AG09309 (cell line): Measurements from ENCODE around the gene IL20RA.

Source experiments
- DNase-seq: peaks from one replicate; pipeline ENCODE4 v3.0.0-alpha.2; 2010; ENCODE audit warnings: low read depth
- H3K4me3 ChIP-seq: 2 replicates; pipeline ENCODE4 v1.5.1; 2011; ENCODE audit warnings: mild to moderate bottlenecking, low read depth, low read length, moderate library complexity; ENCODE audit not compliant: control insufficient read depth
- CTCF ChIP-seq: IDR thresholded peaks from 2 replicates; pipeline ENCODE4 v1.5.1; 2011; ENCODE audit warnings: mild to moderate bottlenecking, low read depth, low read length, inconsistent platforms; ENCODE audit not compliant: insufficient read depth, control insufficient read depth; ENCODE audit errors: missing control alignments

IL20RA gene

GRCh38 chr6:136971609-136972008 is 73.2 kb downstream of the IL20RA start:
- no peak overlapping the region for H3K4me3 ChIP-seq
- TF ChIP-seq CTCF, result no peak
- DNase-seq, result no peak

GRCh38 chr6:136969930-136970329 is 74.8 kb downstream of the IL20RA start:
- TF ChIP-seq CTCF, result no peak
- H3K4me3 ChIP-seq, result no peak overlapping the region
- DNase-seq, result no peak

GRCh38 chr6:136969433-136969832 is 75.3 kb downstream of the IL20RA start:
- no peak overlapping the region for H3K4me3 ChIP-seq
- no peak for TF ChIP-seq CTCF
- no peak for DNase-seq

GRCh38 chr6:136968837-136969236 is 75.9 kb downstream of the IL20RA start:
- no peak overlapping the region for H3K4me3 ChIP-seq
- DNase-seq, result no peak
- TF ChIP-seq CTCF, result no peak

GRCh38 chr6:136967876-136968752 is 76.7 kb downstream of the IL20RA start:
- DNase-seq, result peak; percentile 31
- TF ChIP-seq CTCF, result peak; percentile 63
- H3K4me3 ChIP-seq, result no peak overlapping the region

GRCh38 chr6:136964398-136964797 is 80.4 kb downstream of the IL20RA start:
- no peak overlapping the region for H3K4me3 ChIP-seq
- DNase-seq, result no peak
- no peak for TF ChIP-seq CTCF
